ENCODE data around the gene TPI1.

- no peak for TF ChIP-seq EZH2 (IDR thresholded peaks at IDR 0.05)
- TF ChIP-seq POLR2AphosphoS5 (IDR thresholded peaks at IDR 0.05; ENCODE audit: borderline replicate concordance, low read depth, low read length): no peak
Observed at GRCh38 chr12:6919588-6919987, 52.3 kb downstream of the TPI1 start.

Data from SK-N-MC (cell line).